ENCODE data around the gene DOCK8.

Gene DOCK8

DNA sequence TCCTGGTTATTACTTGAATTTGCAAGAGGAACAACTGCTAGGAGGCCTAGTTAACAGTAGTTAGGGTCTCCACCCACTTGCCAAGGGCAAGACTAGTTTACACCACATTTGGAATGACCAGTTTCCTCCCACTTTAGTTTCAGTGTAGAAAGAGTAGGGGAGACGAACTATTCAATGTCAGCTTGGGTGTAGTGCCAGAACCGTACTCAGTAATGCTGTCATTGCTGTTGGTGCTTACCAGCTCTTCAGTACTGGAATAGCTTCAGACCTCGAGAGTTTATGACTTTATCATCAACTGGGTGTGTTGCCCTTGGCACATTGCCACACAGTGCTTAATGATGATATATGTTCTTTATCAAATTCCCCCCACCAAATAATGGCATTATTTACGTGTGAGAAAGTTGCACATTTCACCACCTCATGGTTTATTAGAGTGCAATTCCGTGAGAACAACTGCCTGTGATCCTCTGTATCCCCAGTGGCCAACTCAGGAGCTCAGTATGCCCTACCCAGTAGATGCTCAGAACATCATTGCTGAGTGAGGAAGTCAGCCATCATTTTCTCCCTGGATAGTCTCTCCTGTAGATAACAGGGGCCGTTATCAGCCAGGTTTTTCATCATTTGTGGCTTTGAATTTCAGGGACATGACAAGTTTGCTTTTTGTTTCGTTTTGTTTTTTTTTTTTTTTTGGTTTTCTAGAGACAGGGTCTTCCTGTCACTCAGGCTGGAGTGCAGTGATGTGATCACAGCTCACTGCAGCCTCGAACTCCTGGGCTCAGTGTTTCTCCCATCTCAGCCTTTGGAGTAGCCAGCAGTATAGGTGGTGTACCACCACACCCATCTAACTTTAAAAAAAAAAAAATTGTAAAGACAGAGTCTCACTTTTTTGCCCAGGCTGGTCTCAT is 67.3 kb downstream of the DOCK8 start:
- Histone ChIP-seq H3K4me1 (ENCODE audit: control insufficient read depth, insufficient read depth, low read length) (no peaks in the 10 kb centered on the region), H3K4me3 (ENCODE audit: low read length) (no peak overlapping the region), H3K9me3 (ENCODE audit: control insufficient read depth, insufficient read depth, low read length) (no peaks in the 10 kb centered on the region), H3K36me3 (ENCODE audit: control insufficient read depth, insufficient read depth, low read length) (no peaks in the 10 kb centered on the region), H3K27ac (ENCODE audit: low read length) (no peak overlapping the region), H3K27me3 (ENCODE audit: control insufficient read depth, insufficient read depth, low read length) (no peaks in the 10 kb centered on the region)
- WGBS (ENCODE audit: insufficient coverage, insufficient read length) = no CpG with 5 or more reads among the region's 8 CpGs
- no peak for DNase-seq (ENCODE audit: low read depth, low spot score)

DNA sequence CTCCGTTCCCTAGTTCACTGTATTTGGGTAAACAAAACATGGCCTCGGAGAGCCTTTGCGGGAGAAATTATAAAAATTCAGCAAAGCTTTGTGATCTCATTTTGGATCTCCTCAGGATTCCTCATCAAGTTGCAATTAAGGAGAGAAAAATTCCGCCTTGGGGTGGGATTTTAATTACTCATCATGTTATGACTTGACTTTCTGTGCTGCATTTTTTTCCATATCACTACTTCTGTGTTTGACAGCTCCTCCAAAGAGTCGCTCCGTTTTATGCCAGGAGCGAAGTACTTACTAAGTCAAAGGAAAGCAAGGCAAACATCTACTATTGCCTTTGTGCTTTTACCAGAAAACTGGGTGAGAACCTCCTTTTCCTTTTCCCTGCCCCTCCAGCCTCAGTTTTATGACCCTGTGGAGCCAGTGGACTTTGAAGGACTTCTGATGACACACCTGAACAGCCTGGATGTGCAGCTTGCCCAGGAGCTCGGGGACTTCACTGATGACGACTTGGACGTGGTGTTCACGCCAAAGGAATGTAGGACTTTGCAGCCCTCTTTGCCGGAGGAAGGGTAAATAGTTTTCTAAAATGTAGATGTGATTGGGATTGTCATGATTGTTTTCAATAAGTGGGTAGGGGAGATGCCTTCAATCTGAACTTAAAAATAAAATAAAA is 71.5 kb downstream of the DOCK8 start:
- Histone ChIP-seq H3K4me3 (ENCODE audit: low read length) (no peak overlapping the region), H3K36me3 (ENCODE audit: control insufficient read depth, insufficient read depth, low read length) (no peaks in the 10 kb centered on the region), H3K27me3 (ENCODE audit: control insufficient read depth, insufficient read depth, low read length) (no peaks in the 10 kb centered on the region), H3K9me3 (ENCODE audit: control insufficient read depth, insufficient read depth, low read length) (no peaks in the 10 kb centered on the region), H3K4me1 (ENCODE audit: control insufficient read depth, insufficient read depth, low read length) (no peaks in the 10 kb centered on the region), H3K27ac (ENCODE audit: low read length) (no peak overlapping the region)
- no CpG with 5 or more reads among the region's 12 CpGs for WGBS (ENCODE audit: insufficient coverage, insufficient read length)
- no peak for DNase-seq (ENCODE audit: low read depth, low spot score)

DNA sequence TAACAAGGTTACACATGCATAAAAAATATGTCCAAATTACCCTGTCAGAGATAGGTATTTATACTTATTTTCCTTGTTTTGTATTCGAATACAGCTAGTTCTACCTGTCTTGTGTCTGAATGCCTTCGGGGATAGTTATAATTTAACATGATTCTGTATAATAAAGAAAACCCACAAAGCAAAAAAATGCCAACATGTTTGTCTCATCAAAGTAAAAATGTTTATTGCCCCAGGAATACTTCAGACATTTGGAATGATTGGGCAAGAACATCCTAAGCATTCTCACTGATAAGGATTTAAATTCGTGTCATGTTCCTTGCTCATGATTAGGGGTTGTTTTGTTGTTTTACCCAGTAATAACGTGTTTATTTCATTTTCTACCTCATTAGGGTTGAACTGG is 74.5 kb downstream of the DOCK8 start:
- no peak overlapping the region for H3K27ac ChIP-seq (ENCODE audit: low read length)
- no peaks in the 10 kb centered on the region for H3K27me3 ChIP-seq (ENCODE audit: control insufficient read depth, insufficient read depth, low read length)
- WGBS (ENCODE audit: insufficient coverage, insufficient read length) = no CpG with 5 or more reads among the region's 4 CpGs

DNA sequence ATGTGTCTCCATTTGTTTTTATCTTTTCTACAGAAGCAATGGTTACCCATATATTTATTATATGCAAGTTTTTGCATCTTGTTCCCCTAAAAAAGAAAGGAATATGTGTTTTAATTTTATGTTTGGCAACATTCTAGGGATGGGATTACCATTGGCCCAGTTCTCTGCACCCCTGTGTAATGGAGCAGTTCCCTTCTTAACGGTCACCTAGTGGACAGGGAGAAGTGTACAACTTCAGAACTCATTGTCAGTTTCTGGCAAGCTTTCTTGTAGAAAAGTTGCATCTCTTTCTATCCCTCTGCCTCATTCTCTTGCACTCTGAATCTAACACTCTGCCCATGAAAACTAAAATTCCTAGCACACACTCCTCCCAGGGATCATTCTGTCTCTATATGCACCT is 78.2 kb downstream of the DOCK8 start:
- no peaks in the 10 kb centered on the region for H3K36me3 ChIP-seq (ENCODE audit: control insufficient read depth, insufficient read depth, low read length)
- no peak overlapping the region for H3K4me3 ChIP-seq (ENCODE audit: low read length)
- no peaks in the 10 kb centered on the region for H3K27me3 ChIP-seq (ENCODE audit: control insufficient read depth, insufficient read depth, low read length)
- WGBS (ENCODE audit: insufficient coverage, insufficient read length) = no CpG with 5 or more reads among the region's 1 CpG
- no peak overlapping the region for H3K27ac ChIP-seq (ENCODE audit: low read length)
- H3K4me1 ChIP-seq (ENCODE audit: control insufficient read depth, insufficient read depth, low read length) = no peaks in the 10 kb centered on the region
- no peaks in the 10 kb centered on the region for H3K9me3 ChIP-seq (ENCODE audit: control insufficient read depth, insufficient read depth, low read length)
- no peak for DNase-seq (ENCODE audit: low read depth, low spot score)

More for the DNA sequence above, 74.5 kb downstream of the DOCK8 start:
- Histone ChIP-seq H3K4me1 (ENCODE audit: control insufficient read depth, insufficient read depth, low read length) (no peaks in the 10 kb centered on the region), H3K9me3 (ENCODE audit: control insufficient read depth, insufficient read depth, low read length) (no peaks in the 10 kb centered on the region), H3K36me3 (ENCODE audit: control insufficient read depth, insufficient read depth, low read length) (no peaks in the 10 kb centered on the region), H3K4me3 (ENCODE audit: low read length) (no peak overlapping the region)
- DNase-seq (ENCODE audit: low read depth, low spot score) = no peak

DNA sequence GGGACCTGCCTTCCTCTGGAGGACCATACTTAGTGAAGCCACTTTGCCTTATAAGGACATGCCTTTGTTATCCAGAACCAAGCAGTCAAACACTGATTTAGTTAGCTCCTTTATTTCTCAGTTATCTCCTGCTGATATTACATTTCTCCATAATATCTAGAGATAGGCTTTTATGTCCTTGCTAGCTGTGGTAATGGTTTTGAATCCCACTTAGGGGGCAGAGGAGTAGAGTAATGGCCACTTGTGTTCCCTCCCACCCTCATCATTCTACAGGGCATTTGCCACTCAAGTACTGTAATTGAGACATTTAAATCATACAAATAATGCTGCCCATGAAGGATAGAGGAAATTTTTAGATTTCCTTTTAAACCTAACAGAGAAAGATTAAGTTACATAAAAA is 80.9 kb downstream of the DOCK8 start:
- H3K27ac ChIP-seq (ENCODE audit: low read length) = no peak overlapping the region
- H3K36me3 ChIP-seq (ENCODE audit: control insufficient read depth, insufficient read depth, low read length) = no peaks in the 10 kb centered on the region
- no peaks in the 10 kb centered on the region for H3K27me3 ChIP-seq (ENCODE audit: control insufficient read depth, insufficient read depth, low read length)
- H3K9me3 ChIP-seq (ENCODE audit: control insufficient read depth, insufficient read depth, low read length) = no peaks in the 10 kb centered on the region
- DNase-seq (ENCODE audit: low read depth, low spot score) = no peak
- no peak overlapping the region for H3K4me3 ChIP-seq (ENCODE audit: low read length)
- no peaks in the 10 kb centered on the region for H3K4me1 ChIP-seq (ENCODE audit: control insufficient read depth, insufficient read depth, low read length)

DNA sequence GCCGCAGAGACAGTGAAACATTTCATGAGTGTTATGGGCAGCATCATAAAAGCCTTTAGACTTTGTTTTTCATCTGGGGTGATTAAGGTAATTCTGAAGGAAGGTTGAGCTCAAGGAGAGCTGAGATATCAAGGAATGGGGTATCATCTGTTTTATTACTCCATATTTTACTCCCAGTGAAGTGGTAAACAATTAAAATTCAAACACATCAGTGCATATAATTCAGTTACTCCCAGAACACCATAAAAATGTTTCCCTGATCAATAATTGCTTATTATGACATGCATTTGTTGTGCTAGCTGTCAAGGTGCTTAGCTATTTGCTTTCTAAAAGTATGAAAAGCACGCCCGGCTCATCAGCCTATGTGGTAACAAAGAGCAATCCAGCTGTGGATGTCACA is 81.7 kb downstream of the DOCK8 start:
- no peaks in the 10 kb centered on the region for H3K36me3 ChIP-seq (ENCODE audit: control insufficient read depth, insufficient read depth, low read length)

DNA sequence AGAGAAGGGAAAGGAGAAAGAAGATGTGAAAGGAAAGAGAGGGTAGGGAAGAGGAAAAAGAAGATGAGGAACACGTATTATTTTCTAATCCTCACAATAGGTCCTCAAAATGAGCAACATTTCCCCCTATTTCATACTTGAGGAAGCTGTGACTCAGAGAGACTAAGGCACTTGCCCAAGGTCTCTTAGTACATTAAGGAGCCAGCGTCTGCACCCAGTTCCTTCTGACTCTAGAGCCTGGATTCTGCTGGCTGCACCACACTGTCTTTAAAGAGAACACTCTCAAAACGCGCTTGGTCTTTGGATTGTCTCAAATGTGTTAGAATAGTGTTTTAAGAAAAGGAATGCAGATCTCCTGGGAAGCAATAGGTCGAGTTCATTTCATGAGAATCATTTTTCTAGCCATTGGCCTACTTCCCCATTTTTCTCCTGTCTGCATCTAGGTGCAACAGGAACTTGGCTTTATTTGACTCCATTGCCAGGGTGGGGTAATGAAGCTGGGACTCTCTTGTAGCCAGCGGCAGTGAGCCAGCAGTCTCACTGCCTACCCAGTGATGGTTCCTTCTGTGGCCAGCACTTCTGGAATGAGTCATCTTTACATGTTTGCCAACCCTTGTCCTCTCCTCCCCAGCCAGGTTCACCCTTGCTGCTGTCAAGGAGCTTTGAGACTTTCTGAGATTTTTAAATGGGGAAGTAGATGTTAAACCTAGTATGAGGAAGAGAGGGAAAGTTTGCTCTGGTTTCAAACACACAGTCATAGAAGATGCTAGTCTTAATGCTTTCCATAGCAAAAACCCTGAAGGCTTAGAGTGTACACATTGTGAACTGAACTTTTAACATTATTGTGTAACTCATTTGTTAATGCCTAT is 82.7 kb downstream of the DOCK8 start:
- H3K4me1 ChIP-seq (ENCODE audit: control insufficient read depth, insufficient read depth, low read length) = no peaks in the 10 kb centered on the region
- H3K27ac ChIP-seq (ENCODE audit: low read length) = no peak overlapping the region
- no CpG with 5 or more reads among the region's 6 CpGs for WGBS (ENCODE audit: insufficient coverage, insufficient read length)
- H3K36me3 ChIP-seq (ENCODE audit: control insufficient read depth, insufficient read depth, low read length) = no peaks in the 10 kb centered on the region
- H3K9me3 ChIP-seq (ENCODE audit: control insufficient read depth, insufficient read depth, low read length) = no peaks in the 10 kb centered on the region
- no peak for DNase-seq (ENCODE audit: low read depth, low spot score)
- H3K27me3 ChIP-seq (ENCODE audit: control insufficient read depth, insufficient read depth, low read length) = no peaks in the 10 kb centered on the region
- H3K4me3 ChIP-seq (ENCODE audit: low read length) = no peak overlapping the region

More for the DNA sequence above, 81.7 kb downstream of the DOCK8 start:
- Histone ChIP-seq H3K27me3 (ENCODE audit: control insufficient read depth, insufficient read depth, low read length) (no peaks in the 10 kb centered on the region), H3K27ac (ENCODE audit: low read length) (no peak overlapping the region), H3K4me1 (ENCODE audit: control insufficient read depth, insufficient read depth, low read length) (no peaks in the 10 kb centered on the region), H3K4me3 (ENCODE audit: low read length) (no peak overlapping the region), H3K9me3 (ENCODE audit: control insufficient read depth, insufficient read depth, low read length) (no peaks in the 10 kb centered on the region)
- DNase-seq (ENCODE audit: low read depth, low spot score) = no peak
- no CpG with 5 or more reads among the region's 3 CpGs for WGBS (ENCODE audit: insufficient coverage, insufficient read length)

DNA sequence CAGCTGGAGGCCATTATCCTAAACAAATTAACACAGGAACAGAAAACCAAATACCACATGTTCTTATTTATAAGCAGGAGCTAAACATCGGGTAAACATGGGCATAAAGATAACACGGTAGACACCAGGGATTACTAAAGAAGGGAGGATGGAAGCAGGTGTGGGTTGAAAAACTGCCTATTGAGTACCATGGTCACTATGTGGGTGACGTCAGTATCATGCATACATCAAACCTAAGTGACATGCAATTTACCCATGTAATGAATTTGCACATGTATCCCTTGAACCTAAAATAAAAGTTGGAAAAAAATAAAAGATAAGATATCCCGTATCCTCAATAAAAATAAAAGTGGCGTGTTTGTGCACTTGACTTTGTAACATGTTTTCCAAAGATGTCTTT is 88.8 kb downstream of the DOCK8 start:
- no peaks in the 10 kb centered on the region for H3K27me3 ChIP-seq (ENCODE audit: control insufficient read depth, insufficient read depth, low read length)
- no peaks in the 10 kb centered on the region for H3K36me3 ChIP-seq (ENCODE audit: control insufficient read depth, insufficient read depth, low read length)
- H3K9me3 ChIP-seq (ENCODE audit: control insufficient read depth, insufficient read depth, low read length) = no peaks in the 10 kb centered on the region
- no peak for DNase-seq (ENCODE audit: low read depth, low spot score)
- no peak overlapping the region for H3K27ac ChIP-seq (ENCODE audit: low read length)
- WGBS (ENCODE audit: insufficient coverage, insufficient read length) = no CpG with 5 or more reads among the region's 5 CpGs
- H3K4me1 ChIP-seq (ENCODE audit: control insufficient read depth, insufficient read depth, low read length) = no peaks in the 10 kb centered on the region
- no peak overlapping the region for H3K4me3 ChIP-seq (ENCODE audit: low read length)

DNA sequence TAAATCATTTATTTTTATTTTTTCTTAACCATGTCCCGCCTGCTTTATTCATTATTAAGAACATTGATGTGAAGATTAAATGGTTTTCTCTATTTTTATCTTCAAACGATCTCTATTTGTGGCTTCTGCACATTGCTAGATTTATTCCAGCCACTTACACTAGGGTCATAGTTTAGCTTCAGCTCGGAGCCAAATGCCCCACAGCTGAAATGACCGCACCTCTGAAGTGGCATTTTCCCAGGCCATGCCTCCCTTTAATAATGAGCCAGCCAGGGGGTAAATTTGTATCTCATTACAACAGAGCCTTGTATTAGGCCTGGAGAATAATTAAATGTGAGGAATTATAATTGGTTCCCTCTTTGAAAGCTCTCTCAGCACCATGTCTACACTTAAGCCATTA is 89.4 kb downstream of the DOCK8 start:
- DNase-seq (ENCODE audit: low read depth, low spot score) = no peak
- H3K27ac ChIP-seq (ENCODE audit: low read length) = no peak overlapping the region
- H3K36me3 ChIP-seq (ENCODE audit: control insufficient read depth, insufficient read depth, low read length) = no peaks in the 10 kb centered on the region
- H3K27me3 ChIP-seq (ENCODE audit: control insufficient read depth, insufficient read depth, low read length) = no peaks in the 10 kb centered on the region
- no peaks in the 10 kb centered on the region for H3K9me3 ChIP-seq (ENCODE audit: control insufficient read depth, insufficient read depth, low read length)
- no peak overlapping the region for H3K4me3 ChIP-seq (ENCODE audit: low read length)
- WGBS (ENCODE audit: insufficient coverage, insufficient read length) = no CpG with 5 or more reads among the region's 4 CpGs
- no peaks in the 10 kb centered on the region for H3K4me1 ChIP-seq (ENCODE audit: control insufficient read depth, insufficient read depth, low read length)

DNA sequence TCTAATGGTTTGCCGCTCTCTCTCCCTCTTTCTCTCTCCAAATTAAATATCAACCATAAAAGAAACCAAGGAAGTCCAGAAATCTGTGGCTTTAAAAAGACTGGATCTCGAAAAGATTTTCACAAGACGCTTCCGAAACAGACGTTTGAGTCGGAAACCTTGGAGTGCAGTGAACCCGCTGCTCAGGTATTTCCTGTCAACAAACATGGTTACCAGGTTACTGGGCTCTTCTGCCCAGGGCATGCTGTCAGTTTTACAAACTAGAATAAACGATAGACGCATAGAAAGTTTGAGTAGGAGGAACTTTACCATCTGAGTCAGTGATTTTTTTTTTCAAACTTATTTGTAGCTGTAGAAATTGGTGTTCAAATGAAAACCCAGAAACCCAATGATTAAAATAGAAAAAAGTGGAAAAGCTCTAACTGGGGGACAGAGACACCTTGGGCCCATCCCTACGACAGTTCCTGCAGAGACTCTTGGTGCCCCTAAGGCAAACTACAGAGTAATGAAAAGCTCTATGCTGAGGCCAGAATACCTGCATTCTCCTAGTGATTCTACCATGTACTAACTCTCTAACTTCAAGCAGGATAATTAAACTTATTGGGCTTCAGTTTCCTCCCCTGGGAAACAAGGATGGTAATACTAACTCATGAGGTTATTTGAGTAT is 90.0 kb downstream of the DOCK8 start:
- H3K27me3 ChIP-seq (ENCODE audit: control insufficient read depth, insufficient read depth, low read length) = no peaks in the 10 kb centered on the region
- no peak for DNase-seq (ENCODE audit: low read depth, low spot score)
- no peaks in the 10 kb centered on the region for H3K4me1 ChIP-seq (ENCODE audit: control insufficient read depth, insufficient read depth, low read length)
- H3K4me3 ChIP-seq (ENCODE audit: low read length) = no peak overlapping the region
- no peaks in the 10 kb centered on the region for H3K9me3 ChIP-seq (ENCODE audit: control insufficient read depth, insufficient read depth, low read length)
- H3K36me3 ChIP-seq (ENCODE audit: control insufficient read depth, insufficient read depth, low read length) = no peaks in the 10 kb centered on the region
- H3K27ac ChIP-seq (ENCODE audit: low read length) = no peak overlapping the region
- 100% methylated on average over 1 of the region's 10 CpGs for WGBS (ENCODE audit: insufficient coverage, insufficient read length)
